GM23248 (cell line): ENCODE data around the gene OR52W1.

Experiments used
- EZH2 ChIP-seq: fragments of 200-600 bp; sonication (generic); IDR thresholded peaks from 2 replicates; pipeline ENCODE4 v1.6.1; 2018; ENCODE audit warnings: antibody characterized with exemption, mild to moderate bottlenecking; ENCODE audit not compliant: insufficient read depth, poor library complexity, severe bottlenecking
- EZH2phosphoT487 ChIP-seq: fragments of 200-600 bp; sonication (generic); IDR thresholded peaks from 2 replicates; pipeline ENCODE4 v1.6.1; 2018; ENCODE audit warnings: antibody characterized with exemption, moderate library complexity, mild to moderate bottlenecking, low read depth; ENCODE audit not compliant: insufficient read depth

DNA sequence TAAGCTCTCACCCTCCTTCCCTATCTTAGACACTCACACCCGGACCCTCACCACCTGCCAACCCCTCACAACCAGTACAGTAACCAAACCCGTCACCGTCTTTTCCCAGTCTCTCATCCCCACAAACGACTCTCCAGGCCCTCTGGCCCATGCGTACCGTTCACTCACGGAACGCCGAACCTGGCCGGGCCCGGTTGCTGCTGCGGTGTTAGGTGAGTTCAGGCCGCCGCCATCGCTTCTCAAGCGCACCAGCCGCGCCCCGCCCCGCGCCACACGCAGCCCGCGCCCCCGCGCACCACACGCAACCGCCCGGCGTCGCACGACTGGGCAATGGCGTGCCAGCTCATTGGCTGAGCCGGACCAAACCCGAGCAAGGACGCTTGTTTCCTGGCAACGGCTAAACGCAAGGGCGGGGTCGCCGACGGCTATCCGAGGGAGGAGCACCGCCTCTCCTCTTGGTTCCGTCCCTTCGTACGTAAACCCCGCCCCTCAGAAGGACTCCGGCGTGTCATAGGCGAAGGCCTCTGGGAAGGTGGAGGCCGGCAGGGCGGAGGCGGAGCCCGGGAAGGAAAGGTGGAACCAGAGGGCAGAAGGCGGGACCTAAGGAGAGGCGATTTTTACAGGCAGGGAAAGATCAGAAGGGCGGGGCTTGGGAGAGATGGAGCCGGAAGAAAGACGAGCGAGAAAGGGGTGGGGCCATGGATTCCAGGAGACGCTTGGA is 35.5 kb downstream of the OR52W1 start, which contains the start of gene FHIP1B:
- TF ChIP-seq EZH2phosphoT487 (no peak), EZH2 (no peak)
